DND-41 (cell line): Measurements from ENCODE around the gene MDM2.

Experiments used
- EZH2 ChIP-seq: IDR thresholded peaks from 3 replicates; pipeline ENCODE4 v1.6.1; 2012; ENCODE audit warnings: borderline replicate concordance, low read depth, mild to moderate bottlenecking, moderate library complexity, low read length, inconsistent platforms; ENCODE audit not compliant: severe bottlenecking
- TF ChIP-seq, protein P1 (sequence below): IDR thresholded peaks from 2 replicates; pipeline ENCODE4 v1.5.1; 2012; ENCODE audit warnings: borderline replicate concordance, low read length, moderate library complexity, mild to moderate bottlenecking; ENCODE audit not compliant: poor library complexity, severe bottlenecking; ENCODE audit errors: extremely low read depth

DNA sequence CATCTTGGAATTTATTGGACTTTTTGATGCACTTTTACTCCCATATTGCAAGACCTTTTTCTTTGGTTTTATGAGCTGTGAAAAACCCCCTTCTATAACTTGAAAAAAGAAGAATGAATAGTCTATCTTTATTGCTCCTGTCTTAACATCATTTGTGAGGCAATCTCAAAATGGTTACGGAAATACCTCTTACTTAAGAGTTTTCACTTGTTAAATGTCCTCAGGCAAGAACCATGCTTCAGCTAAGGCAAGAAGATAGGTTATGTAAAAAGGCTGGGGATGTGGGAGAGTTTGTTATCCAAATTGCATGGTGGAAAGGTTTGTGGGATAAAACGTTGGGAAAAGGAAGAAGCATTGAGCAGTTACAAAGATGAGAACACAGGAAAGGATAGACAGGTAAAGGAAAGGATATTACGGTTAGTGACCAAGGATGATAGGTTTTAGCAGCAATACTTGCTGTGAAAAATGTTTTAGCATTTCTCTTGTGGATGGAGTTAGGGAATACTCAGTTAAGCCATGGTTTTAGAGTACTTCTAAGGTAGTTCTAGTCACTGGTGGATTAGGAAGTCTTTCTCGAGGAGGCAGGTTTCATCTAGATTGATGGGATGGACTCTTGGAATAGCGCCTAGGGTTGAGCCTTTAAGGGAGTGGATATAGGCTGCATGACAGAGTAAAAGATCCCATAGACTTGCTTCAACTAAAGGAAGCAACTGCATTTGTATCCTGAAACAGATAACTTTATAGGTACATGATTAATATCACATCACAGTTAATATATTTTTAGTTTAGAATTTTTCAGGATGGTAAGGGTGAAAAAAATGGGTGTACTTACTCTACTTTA lies 30.3 kb downstream of the MDM2 start:
- TF ChIP-seq, protein P1, sequence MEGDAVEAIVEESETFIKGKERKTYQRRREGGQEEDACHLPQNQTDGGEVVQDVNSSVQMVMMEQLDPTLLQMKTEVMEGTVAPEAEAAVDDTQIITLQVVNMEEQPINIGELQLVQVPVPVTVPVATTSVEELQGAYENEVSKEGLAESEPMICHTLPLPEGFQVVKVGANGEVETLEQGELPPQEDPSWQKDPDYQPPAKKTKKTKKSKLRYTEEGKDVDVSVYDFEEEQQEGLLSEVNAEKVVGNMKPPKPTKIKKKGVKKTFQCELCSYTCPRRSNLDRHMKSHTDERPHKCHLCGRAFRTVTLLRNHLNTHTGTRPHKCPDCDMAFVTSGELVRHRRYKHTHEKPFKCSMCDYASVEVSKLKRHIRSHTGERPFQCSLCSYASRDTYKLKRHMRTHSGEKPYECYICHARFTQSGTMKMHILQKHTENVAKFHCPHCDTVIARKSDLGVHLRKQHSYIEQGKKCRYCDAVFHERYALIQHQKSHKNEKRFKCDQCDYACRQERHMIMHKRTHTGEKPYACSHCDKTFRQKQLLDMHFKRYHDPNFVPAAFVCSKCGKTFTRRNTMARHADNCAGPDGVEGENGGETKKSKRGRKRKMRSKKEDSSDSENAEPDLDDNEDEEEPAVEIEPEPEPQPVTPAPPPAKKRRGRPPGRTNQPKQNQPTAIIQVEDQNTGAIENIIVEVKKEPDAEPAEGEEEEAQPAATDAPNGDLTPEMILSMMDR, result no peak
- TF ChIP-seq EZH2, result no peak
